GM12878 (cell line): ENCODE measurements around the gene FCER1G. TPM values are rescaled to one million over a fixed set of nuclear protein-coding genes. Genes with fewer than 3 reads are reported as not detected.

Experiments
- ATAC-seq: fragments of 200-7000 bp; cut with Tn5 transposase; 3 replicates; pipeline ENCODE4 v1.9.1; 2020; ENCODE audit warnings: mild to moderate bottlenecking, moderate library complexity
- BruUV-seq: library from RNA; stranded (reverse); fragments of 400-500 nt; replicated peaks from 2 replicates; lab custom pipeline; 2021; lab: Mats Ljungman, UMichigan
- CTCF ChIA-PET: fragments of 300-600 bp; sonication (Branson Sonifier 250); formaldehyde crosslinking; extraction: SDS; loops from one replicate; lab custom pipeline; 2021; ENCODE audit warnings: inconsistent platforms; lab: Yijun Ruan, JAX
- POLR2A ChIA-PET: fragments of 350-600 bp; formaldehyde crosslinking; extraction: SDS; loops from one replicate; lab custom pipeline; 2021; ENCODE audit warnings: inconsistent platforms; lab: Charles Lee
- RAD21 ChIA-PET: fragments of 300-600 bp; sonication (Branson Sonifier 250); formaldehyde crosslinking; loops from one replicate; lab custom pipeline; 2023; ENCODE audit warnings: antibody characterized with exemption; ENCODE audit not compliant: unreplicated experiment; lab: Charles Lee
- SMC1A ChIA-PET: fragments of 300-600 bp; sonication (Branson Sonifier 250); formaldehyde crosslinking; loops from one replicate; lab custom pipeline; 2023; ENCODE audit not compliant: unreplicated experiment, uncharacterized antibody; lab: Charles Lee
- DNase-seq: peaks from one replicate; pipeline ENCODE4 v3.0.0-alpha.2; 2011; ENCODE audit warnings: low read depth, low spot score
- FAIRE-seq: peaks from 3 replicates; lab custom pipeline; 2011; peaks lifted over from hg19 to GRCh38; lab: Jason Lieb, UNC
- H2AFZ ChIP-seq: 2 replicates; pipeline ENCODE4 v1.6.0; 2011; ENCODE audit warnings: low read depth, low read length, control low read depth; ENCODE audit not compliant: control insufficient read depth
- H3K27ac ChIP-seq: 2 replicates; pipeline ENCODE4 v1.5.1; 2011; ENCODE audit warnings: control low read depth; ENCODE audit not compliant: control insufficient read depth, insufficient read depth
- H3K27me3 ChIP-seq, 2 experiments: replicated peaks in 1 of 2; 2 replicates each; pipeline versions ENCODE4 v1.6.0 to v1.6.1; 2011; ENCODE audit warnings: low read length in 1 of 2; ENCODE audit not compliant: control insufficient read depth in 2 of 2, insufficient read depth in 2 of 2
- H3K36me3 ChIP-seq, 2 experiments: 2 replicates each; pipeline ENCODE4 v1.5.1; 2011; ENCODE audit warnings: low read length in 1 of 2; ENCODE audit not compliant: control insufficient read depth in 2 of 2, insufficient read depth in 2 of 2
- H3K4me1 ChIP-seq: 2 replicates; pipeline ENCODE4 v1.6.1; 2011; ENCODE audit warnings: mild to moderate bottlenecking, low read length, moderate library complexity, mixed read lengths; ENCODE audit not compliant: control insufficient read depth, insufficient read depth
- H3K4me2 ChIP-seq: 2 replicates; pipeline ENCODE4 v1.6.0; 2011; ENCODE audit warnings: control low read depth; ENCODE audit not compliant: control insufficient read depth, insufficient read depth
- H3K4me3 ChIP-seq: fragments of 200-600 bp; sonication (generic); 2 replicates; pipeline ENCODE4 v1.5.1; 2016
- H3K79me2 ChIP-seq: 2 replicates; pipeline ENCODE4 v1.6.0; 2011; ENCODE audit warnings: low read length; ENCODE audit not compliant: control insufficient read depth, insufficient read depth
- H3K9ac ChIP-seq: 2 replicates; pipeline ENCODE4 v1.8.0; 2011; ENCODE audit warnings: low read length, control low read depth, mixed read lengths; ENCODE audit not compliant: control insufficient read depth, insufficient read depth
- H3K9me3 ChIP-seq: replicated peaks from 3 replicates; pipeline ENCODE4 v1.5.1; 2011; ENCODE audit warnings: mild to moderate bottlenecking, low read length; ENCODE audit not compliant: control insufficient read depth, insufficient read depth
- H4K20me1 ChIP-seq: 2 replicates; pipeline ENCODE4 v1.6.0; 2011; ENCODE audit not compliant: control insufficient read depth, insufficient read depth
- ATF3 ChIP-seq: IDR thresholded peaks from 2 replicates; pipeline ENCODE4 v1.6.1; 2011; ENCODE audit warnings: low read depth, mild to moderate bottlenecking, low read length, moderate library complexity, borderline replicate concordance; ENCODE audit errors: extremely low read depth
- ATF7 ChIP-seq: fragments of 450-650 bp; IDR thresholded peaks from 2 replicates; pipeline ENCODE4 v1.6.1; 2016; ENCODE audit warnings: low read depth, mild to moderate bottlenecking
- CBX5 ChIP-seq: sonication (generic); IDR thresholded peaks from 2 replicates; pipeline ENCODE4 v1.6.1; 2016; ENCODE audit warnings: low read depth, moderate library complexity, mild to moderate bottlenecking, inconsistent platforms
- HDAC2 ChIP-seq: fragments of 200-600 bp; sonication (generic); IDR thresholded peaks from 2 replicates; pipeline ENCODE4 v1.6.1; 2017
- IRF4 ChIP-seq: IDR thresholded peaks from 2 replicates; pipeline ENCODE4 v1.6.1; 2011; ENCODE audit warnings: low read depth, low read length
- MEF2A ChIP-seq: IDR thresholded peaks from 2 replicates; pipeline ENCODE4 v1.6.1; 2011; ENCODE audit warnings: low read depth, mild to moderate bottlenecking, low read length, moderate library complexity; ENCODE audit not compliant: insufficient read depth
- REST ChIP-seq: IDR thresholded peaks from 2 replicates; pipeline ENCODE4 v1.6.1; 2012; ENCODE audit warnings: mild to moderate bottlenecking, low read depth, low read length
- SKIL ChIP-seq: fragments of 450-650 bp; IDR thresholded peaks from 2 replicates; pipeline ENCODE4 v1.6.1; 2017; ENCODE audit warnings: mild to moderate bottlenecking, low read depth, inconsistent platforms; ENCODE audit not compliant: poor library complexity, severe bottlenecking
- SPI1 ChIP-seq: IDR thresholded peaks from 2 replicates; pipeline ENCODE4 v1.6.1; 2011; ENCODE audit warnings: low read depth, mild to moderate bottlenecking, low read length, moderate library complexity, borderline replicate concordance; ENCODE audit not compliant: insufficient read depth
- TCF3 ChIP-seq: IDR thresholded peaks from 2 replicates; pipeline ENCODE4 v1.6.1; 2012; ENCODE audit warnings: low read depth, mild to moderate bottlenecking, low read length, borderline replicate concordance; ENCODE audit not compliant: insufficient read depth
- YBX1 ChIP-seq: fragments of 450-650 bp; IDR thresholded peaks from 2 replicates; pipeline ENCODE4 v1.6.1; 2016; ENCODE audit warnings: antibody characterized with exemption
- ZBED1 ChIP-seq: IDR thresholded peaks from 2 replicates; pipeline ENCODE4 v1.6.1; 2016; ENCODE audit warnings: borderline replicate concordance
- ZSCAN29 ChIP-seq: fragments of 450-650 bp; IDR thresholded peaks from 2 replicates; pipeline ENCODE4 v1.6.1; 2017; ENCODE audit warnings: mild to moderate bottlenecking, moderate library complexity
- WGBS: methylation state at CpG from one replicate; pipeline ENCODE4 v1.1.6; 2016; ENCODE audit warnings: low lambda C conversion rate; ENCODE audit not compliant: insufficient replicate concordance, insufficient coverage; ENCODE audit errors: missing lambda C conversion rate; 5-methylcytosine and 5-hydroxymethylcytosine counted together
- in situ Hi-C: fragments of 300-500 bp; cut with MboI; formaldehyde crosslinking; loops from 9 replicates; pipeline ENCODE4 v1.14.3; 2018; ENCODE audit warnings: mixed read lengths
- intact Hi-C: fragments of 100-400 bp; cut with micrococcal nuclease; formaldehyde crosslinking; loops from one replicate; pipeline ENCODE4 v1.14.2; 2022; ENCODE audit not compliant: unreplicated experiment
- polyA plus RNA-seq, 11 experiments: library from polyadenylated mRNA; depleted of rRNA in 4 of 11; unstranded in 6 of 11; stranded (reverse) in 5 of 11; fragments of >200 nt; fragmentation: Nextera tagmentation in 4 of 11; fragmentation: Illumina TruSeq in 1 of 11; extraction: Ambion mirVana in 4 of 11; extraction: Trizol in 1 of 11; gene quantifications; 1 replicate in 1 of 11; 2 replicates in 10 of 11; pipeline versions ENCODE4 v1.2.1 to v1.2.3, GENCODE V29; 2011 to 2016; ENCODE audit warnings: inconsistent platforms in 2 of 11, missing spikeins in 2 of 11, low read depth in 1 of 11
- total RNA-seq, 4 experiments: library from RNA; depleted of rRNA in 3 of 4; stranded (reverse); fragments of >200 nt in 3 of 4; fragmentation: Illumina TruSeq in 1 of 4; extraction: Trizol in 1 of 4; gene quantifications; 2 replicates each; pipeline versions ENCODE4 v1.2.1 to v1.2.3, GENCODE V29; 2013 to 2021

The FCER1G gene
- total and polyA plus RNA-seq, 10 of the 15 experiments (the other 5 are each of a cell fraction or from before 2014, with no cell fraction given): 0.40 to 1.9 (median 0.89) TPM

GRCh38 chr1:161242313-161242712 is 27.2 kb downstream of the FCER1G start:
- in situ Hi-C loops: no loop called here
- 0% methylated on average over 2 of the region's 2 CpGs for WGBS
- DNase-seq: no peak
- Histone ChIP-seq H3K36me3 (no peaks in the 10 kb centered on the region), H4K20me1 (no peaks in the 10 kb centered on the region), H2AFZ (no peak overlapping the region), H3K9ac (no peak overlapping the region), H3K79me2 (no peaks in the 10 kb centered on the region), H3K4me2 (no peak overlapping the region), H3K27me3 (no peaks in the 10 kb centered on the region), H3K9me3 (no peaks in the 10 kb centered on the region), H3K4me1 (no peaks in the 10 kb centered on the region), H3K27ac (no peak overlapping the region), H3K4me3 (no peak overlapping the region)
- RAD21 ChIA-PET: no interaction called here
- no TSS peak for BruUV-seq
- no peak for ATAC-seq
- FAIRE-seq: no peak
- no peak for TF ChIP-seq ZSCAN29
- TF ChIP-seq IRF4: no peak
- intact Hi-C loops: no loop called here
- CTCF ChIA-PET: no interaction called here
- SMC1A ChIA-PET: no interaction called here
- POLR2A ChIA-PET: no interaction called here

GRCh38 chr1:161244888-161245287 is 29.8 kb downstream of the FCER1G start:
- H3K4me2 ChIP-seq: no peak overlapping the region
- ATAC-seq: no peak
- ChIA-PET SMC1A (no interaction called here), POLR2A (no interaction called here), CTCF (no interaction called here), RAD21 (no interaction called here)
- no peak overlapping the region for H3K4me3 ChIP-seq
- H3K36me3 ChIP-seq: no peaks in the 10 kb centered on the region
- no peaks in the 10 kb centered on the region for H3K27me3 ChIP-seq
- in situ Hi-C loops (no loop called here), intact Hi-C loops (loop anchor here (5.0 kb wide), 1 partner anchor 37 kb away; no protein-coding TSS in a partner anchor)
- H3K4me1 ChIP-seq: no peaks in the 10 kb centered on the region
- WGBS: 75% methylated on average over 4 of the region's 4 CpGs
- H4K20me1 ChIP-seq: no peaks in the 10 kb centered on the region
- no peak for DNase-seq
- no peak overlapping the region for H3K9ac ChIP-seq
- H3K27ac ChIP-seq: no peak overlapping the region
- FAIRE-seq: no peak
- BruUV-seq: no TSS peak
- no peaks in the 10 kb centered on the region for H3K9me3 ChIP-seq
- H2AFZ ChIP-seq: no peak overlapping the region
- H3K79me2 ChIP-seq: no peaks in the 10 kb centered on the region
- TF ChIP-seq SPI1 (no peak), ZBED1 (no peak), TCF3 (no peak), MEF2A (no peak), REST (no peak), YBX1 (no peak), HDAC2 (no peak), SKIL (no peak), ATF3 (no peak), ATF7 (no peak), CBX5 (no peak)
